ENCODE results near the gene KXD1.

Gene KXD1

GRCh38 chr19:18618236-18618635 lies 60.6 kb downstream of the KXD1 start:
- no peak for DNase-seq

Data from stimulated activated CD4-positive, alpha-beta T cell treated with anti-CD3 and anti-CD28 coated beads, Interleukin-4, amount 100 ng/mL, for 24 hours (primary cell).